Bone marrow (tissue), 2 donors: ENCODE measurements around the gene CEL.

Experiments
- DNase-seq, 2 donors: peaks; one replicate each; lab custom pipeline; 2025; lab: John Stamatoyannopoulos, UW

The CEL gene

GRCh38 chr9:133118179-133118520, 56.4 kb downstream of the CEL start:
- no peak for DNase-seq

GRCh38 chr9:133118568-133118967, 56.8 kb downstream of the CEL start:
- no peak for DNase-seq

GRCh38 chr9:133119103-133119845, 57.5 kb downstream of the CEL start:
- DNase-seq = no peak

DNA sequence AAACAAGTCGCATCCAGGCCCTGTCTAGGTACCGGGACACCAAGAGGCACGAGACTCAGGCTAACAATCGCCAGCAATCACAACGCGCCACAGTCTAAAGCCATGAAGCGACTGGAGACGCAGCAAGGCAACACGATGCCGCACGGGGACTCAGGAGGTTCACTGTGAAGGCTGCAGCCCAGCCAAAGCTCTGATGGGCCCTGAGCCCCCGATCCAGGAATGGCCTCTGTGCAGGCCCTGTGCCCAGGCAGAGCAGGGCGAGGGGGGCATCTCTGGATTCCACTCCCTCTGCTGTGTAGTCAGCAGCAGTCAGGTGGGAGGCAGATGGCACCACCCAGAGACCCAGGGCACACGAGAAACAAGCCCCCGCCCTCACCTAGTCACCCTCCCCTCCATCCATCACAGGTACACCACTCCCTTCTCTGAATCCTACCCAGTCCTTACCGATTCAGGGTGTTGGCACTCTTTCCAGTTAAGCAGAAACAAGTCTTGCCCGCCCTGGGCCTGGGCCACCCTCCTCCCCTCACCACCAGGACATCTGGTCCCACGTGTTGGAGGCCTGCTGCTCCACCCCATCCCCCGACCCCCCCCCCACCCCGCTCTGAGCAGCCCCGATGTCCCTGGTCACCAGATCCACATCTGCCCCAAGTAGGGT, 58.2 kb downstream of the CEL start:
- no peak for DNase-seq

- no peak for DNase-seq
Measured at GRCh38 chr9:133120501-133121197, 58.9 kb downstream of the CEL start.
